ENCODE measurements around the gene DCST2. TPM values are rescaled to one million over a fixed set of nuclear protein-coding genes. Genes with fewer than 3 reads are reported as not detected.
"Not testable (repeated sequence)": the region's sequence is repeated elsewhere in the genome, so short reads cannot be mapped to it uniquely, and the experiment has no call there.

The DCST2 gene
- total RNA-seq, 5 donors from 2014 or later (not counting 1 experiment from before 2014, with no cell fraction given): 1.1 to 2.6 (median 1.6) TPM

DNA sequence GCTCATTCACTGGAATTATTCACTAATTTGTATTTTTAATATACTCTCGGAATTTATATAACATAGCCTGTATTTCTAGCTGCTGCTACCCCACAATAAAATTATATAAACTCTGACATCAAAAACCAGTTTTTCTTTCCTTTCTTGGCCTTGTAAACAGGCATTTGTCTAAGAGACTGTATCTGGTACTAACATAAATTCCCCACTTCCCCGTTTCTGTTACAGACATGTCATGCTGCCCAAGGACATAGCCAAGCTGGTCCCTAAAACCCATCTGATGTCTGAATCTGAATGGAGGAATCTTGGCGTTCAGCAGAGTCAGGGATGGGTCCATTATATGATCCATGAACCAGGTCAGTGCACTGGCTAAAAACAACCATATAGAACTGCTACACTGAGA is 55.8 kb downstream of the DCST2 start:
- WGBS (ENCODE audit: insufficient coverage): no CpG with 5 or more reads among the region's 3 CpGs
- POLR2A ChIA-PET: not testable (repeated sequence)

DNA sequence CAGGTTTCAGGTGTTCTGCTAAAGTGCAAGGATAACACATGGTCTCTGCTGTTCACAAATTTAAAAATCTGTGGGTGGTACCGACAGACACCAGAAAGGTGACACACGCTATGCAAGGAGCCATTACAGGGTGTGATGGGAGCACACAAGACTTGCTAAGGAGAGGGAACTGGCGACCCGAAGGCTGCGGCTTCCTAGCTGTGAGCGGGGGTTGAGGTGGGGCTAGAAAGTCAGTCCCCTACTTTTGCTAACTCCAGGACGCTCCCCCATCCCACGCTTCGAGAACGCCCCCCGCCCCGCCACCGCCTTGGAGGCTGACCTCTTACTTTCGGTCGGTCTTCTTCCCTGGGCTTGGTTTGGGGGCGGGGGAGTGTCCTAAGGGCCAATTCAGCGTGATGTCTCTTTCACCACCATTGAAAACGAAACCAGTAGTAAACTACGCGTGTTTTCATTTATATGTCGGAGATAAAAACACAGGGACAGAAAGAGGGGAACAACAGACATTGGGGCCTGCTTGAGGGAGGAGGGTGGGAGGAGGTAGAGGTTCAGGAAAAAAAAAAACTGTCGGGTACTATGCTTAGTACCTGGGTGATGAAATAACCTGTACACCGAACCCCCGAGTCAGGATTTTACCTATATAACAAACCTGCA is 58.0 kb downstream of the DCST2 start:
- 0% methylated on average over 3 of the region's 24 CpGs for WGBS (ENCODE audit: insufficient coverage)
- ChIA-PET POLR2A (no interaction called here), CTCF (interaction anchor here in 1 of 2 donors (0.6 to 1.7 kb wide), 2 partner anchors 36 to 42 kb away, joined by 4 to 6 read pairs; no protein-coding TSS in a partner anchor)
- H3K9me3 ChIP-seq: no peaks in the 10 kb centered on the region
- H3K4me1 ChIP-seq (ENCODE audit: control insufficient read depth in 1 of 2, extremely low read depth in 1 of 2, insufficient read depth in 2 of 2, low read length in 2 of 2): peaks cover 8 to 43% of the 10 kb centered on the region in 2 experiments
- DNase-seq (peak in 20 of 35 experiments; percentile 19 to 65 (median 34)), ATAC-seq (replicated peaks in 1 of 4) (no peak)
- H3K36me3 ChIP-seq (ENCODE audit: control insufficient read depth in 2 of 2, extremely low read depth in 1 of 2, insufficient read depth in 1 of 2, low read length in 1 of 2): peaks cover 0 to 16% of the 10 kb centered on the region in 2 donors
- no peak overlapping the region for H3K27ac Mint-ChIP-seq
- peak overlapping the region; percentile 90 for H3K27ac ChIP-seq (ENCODE audit: low read length)
- no peaks in the 10 kb centered on the region for H3K27me3 ChIP-seq (replicated peaks in 1 of 2; ENCODE audit: control insufficient read depth in 2 of 2, extremely low read depth in 1 of 2, insufficient read depth in 2 of 2, low read length in 1 of 2)
- peaks cover 13 to 30% (median 16%) of the 10 kb centered on the region in 3 donors for H3K4me1 Mint-ChIP-seq
- peaks cover 5% of the 10 kb centered on the region for H3K36me3 Mint-ChIP-seq
- no peak overlapping the region for H3K4me3 Mint-ChIP-seq
- no peaks in the 10 kb centered on the region for H3K27me3 Mint-ChIP-seq
- H3K9me3 Mint-ChIP-seq: no peaks in the 10 kb centered on the region
- H3K4me3 ChIP-seq (ENCODE audit: control insufficient read depth in 1 of 2, extremely low read depth in 1 of 2, low read length in 1 of 2): peak overlapping the region; percentile 73 to 89

More for the DNA sequence above, 55.8 kb downstream of the DCST2 start:
- ATAC-seq (replicated peaks in 1 of 4); H3K27me3 ChIP-seq (replicated peaks in 1 of 2; ENCODE audit: control insufficient read depth in 2 of 2, extremely low read depth in 1 of 2, insufficient read depth in 2 of 2, low read length in 1 of 2); DNase-seq; H3K9me3 Mint-ChIP-seq; H3K4me3 ChIP-seq (ENCODE audit: control insufficient read depth in 1 of 2, extremely low read depth in 1 of 2, low read length in 1 of 2); H3K27me3 Mint-ChIP-seq; CTCF ChIA-PET; H3K27ac ChIP-seq (ENCODE audit: low read length); H3K36me3 ChIP-seq (ENCODE audit: control insufficient read depth in 2 of 2, extremely low read depth in 1 of 2, insufficient read depth in 1 of 2, low read length in 1 of 2); H3K4me3 Mint-ChIP-seq; H3K36me3 Mint-ChIP-seq; H3K9me3 ChIP-seq: not testable (repeated sequence)
- peaks cover 12 to 31% of the 10 kb centered on the region in 2 experiments for H3K4me1 ChIP-seq (ENCODE audit: control insufficient read depth in 1 of 2, extremely low read depth in 1 of 2, insufficient read depth in 2 of 2, low read length in 2 of 2)
- H3K27ac Mint-ChIP-seq: peak overlapping the region; percentile 64
- peaks cover 0 to 11% (median 3%) of the 10 kb centered on the region in 3 donors for H3K4me1 Mint-ChIP-seq

DNA sequence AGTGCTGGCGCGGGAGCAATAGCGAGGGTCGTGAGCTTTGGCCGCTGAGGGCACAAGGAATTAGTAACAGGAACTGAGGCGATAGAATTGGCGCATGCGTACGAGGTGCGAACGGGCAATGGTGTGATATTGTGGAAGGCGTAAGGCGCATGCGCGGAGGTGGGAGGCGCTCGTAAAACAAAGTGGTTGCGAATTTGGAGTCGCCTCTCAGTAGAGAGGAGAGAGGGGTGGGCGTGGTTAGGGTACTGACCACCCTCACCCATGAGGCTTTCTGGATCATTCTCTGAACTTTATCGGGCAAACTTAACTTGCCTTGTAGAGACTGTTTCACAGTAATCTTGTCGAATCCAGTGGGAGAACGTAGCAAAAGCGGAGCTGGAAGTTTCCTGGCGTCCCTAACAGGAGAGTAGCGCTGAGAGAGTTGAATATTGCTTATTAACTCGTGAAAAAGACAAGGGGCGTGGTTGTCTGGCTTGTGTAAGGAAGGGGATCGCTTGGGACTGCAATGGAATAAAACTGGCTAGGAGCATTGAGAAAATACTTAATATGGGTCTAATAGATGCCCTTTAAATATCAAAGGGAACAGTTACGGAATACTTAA is 58.7 kb downstream of the DCST2 start:
- Mint-ChIP-seq H3K9me3 (no peaks in the 10 kb centered on the region), H3K27ac (no peak overlapping the region), H3K36me3 (peaks cover 5% of the 10 kb centered on the region), H3K27me3 (no peaks in the 10 kb centered on the region), H3K4me1 (peaks cover 13 to 30% (median 16%) of the 10 kb centered on the region in 3 donors), H3K4me3 (no peak overlapping the region)
- ChIA-PET CTCF (interaction anchor here in 1 of 2 donors (0.5 to 2.7 kb wide), 4 partner anchors 37 to 298 kb away, joined by 3 to 13 read pairs (median 4); partner anchors contain the start of gene CLK2), POLR2A (interaction anchor here in 1 of 2 donors (1.1 to 1.6 kb wide), 2 partner anchors 19 to 23 kb away, joined by 5 to 22 read pairs; partner anchors contain the start of gene PBXIP1)
- H3K9me3 ChIP-seq: no peaks in the 10 kb centered on the region
- H3K4me3 ChIP-seq (ENCODE audit: control insufficient read depth in 1 of 2, extremely low read depth in 1 of 2, low read length in 1 of 2): peak overlapping the region; percentile 73 to 89
- peaks cover 8 to 49% of the 10 kb centered on the region in 2 experiments for H3K4me1 ChIP-seq (ENCODE audit: control insufficient read depth in 1 of 2, extremely low read depth in 1 of 2, insufficient read depth in 2 of 2, low read length in 2 of 2)
- DNase-seq (peak in 34 of 35 experiments; percentile 85 to 97 (median 91)), ATAC-seq (replicated peaks in 1 of 4) (peak; percentile 49 to 56 (median 55))
- WGBS (ENCODE audit: insufficient coverage): under 1% methylated on average over 30 of the region's 30 CpGs
- H3K27ac ChIP-seq (ENCODE audit: low read length): peak overlapping the region; percentile 90
- peaks cover 0 to 21% of the 10 kb centered on the region in 2 donors for H3K36me3 ChIP-seq (ENCODE audit: control insufficient read depth in 2 of 2, extremely low read depth in 1 of 2, insufficient read depth in 1 of 2, low read length in 1 of 2)
- H3K27me3 ChIP-seq (replicated peaks in 1 of 2; ENCODE audit: control insufficient read depth in 2 of 2, extremely low read depth in 1 of 2, insufficient read depth in 2 of 2, low read length in 1 of 2): no peaks in the 10 kb centered on the region

DNA sequence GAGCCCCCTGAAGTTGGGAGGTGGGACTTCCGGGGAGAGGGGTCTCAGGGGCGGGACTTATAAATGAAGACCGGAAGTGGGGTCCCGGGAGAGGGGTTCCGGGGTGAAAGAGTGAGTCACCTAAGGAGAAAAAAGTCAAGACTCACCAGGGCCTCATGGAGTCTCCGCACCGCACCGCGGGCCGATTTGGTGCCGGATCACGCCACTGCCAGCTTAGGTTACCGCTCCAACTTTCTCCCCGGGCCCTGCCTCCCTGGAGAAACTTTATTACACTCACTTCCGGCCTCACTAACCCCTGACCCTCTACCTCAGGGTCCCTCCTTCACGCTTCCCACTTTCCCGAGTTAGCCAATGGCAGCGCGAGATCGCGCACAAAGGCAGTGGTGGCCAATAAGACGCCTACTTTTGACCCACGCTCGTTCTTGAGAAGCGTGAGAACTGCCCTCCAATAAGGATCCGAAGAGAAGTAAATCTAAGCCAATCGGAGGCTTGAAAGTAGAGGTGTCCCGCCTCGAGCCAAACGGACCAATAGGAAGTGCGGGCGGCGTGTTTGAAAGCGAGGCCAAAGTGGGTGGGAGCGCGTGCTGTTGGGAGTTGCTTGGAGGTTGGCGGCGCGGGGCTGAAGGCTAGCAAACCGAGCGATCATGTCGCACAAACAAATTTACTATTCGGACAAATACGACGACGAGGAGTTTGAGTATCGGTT is 59.3 kb downstream of the DCST2 start, which contains the start of gene CKS1B:
Gene CKS1B (plus strand): TSS at position 580 of the 706 bp plus-strand sequence. CDS start 65 bp downstream, at position 645.
- Histone ChIP-seq H3K27ac (ENCODE audit: low read length) (peak within 1 kb of the TSS; percentile 90), H3K4me1 (ENCODE audit: control insufficient read depth in 1 of 2, extremely low read depth in 1 of 2, insufficient read depth in 2 of 2, low read length in 2 of 2) (peaks cover 8 to 51% of the 10 kb centered on the region in 2 experiments), H3K27me3 (replicated peaks in 1 of 2; ENCODE audit: control insufficient read depth in 2 of 2, extremely low read depth in 1 of 2, insufficient read depth in 2 of 2, low read length in 1 of 2) (no peaks in the 10 kb centered on the region), H3K9me3 (no peaks in the 10 kb centered on the region), H3K4me3 (ENCODE audit: control insufficient read depth in 1 of 2, extremely low read depth in 1 of 2, low read length in 1 of 2) (peak within 1 kb of the TSS; percentile 73 to 89), H3K36me3 (ENCODE audit: control insufficient read depth in 2 of 2, extremely low read depth in 1 of 2, insufficient read depth in 1 of 2, low read length in 1 of 2) (peaks cover 0 to 25% of the 10 kb centered on the region in 2 donors)
- Mint-ChIP-seq H3K27ac (no peak within 1 kb of the TSS), H3K27me3 (no peaks in the 10 kb centered on the region), H3K36me3 (peaks cover 10% of the 10 kb centered on the region), H3K4me3 (no peak within 1 kb of the TSS), H3K4me1 (peaks cover 17 to 35% (median 18%) of the 10 kb centered on the region in 3 donors), H3K9me3 (no peaks in the 10 kb centered on the region)
- POLR2A ChIA-PET: interaction anchor here (0.5 to 1.6 kb wide), 8 partner anchors 19 to 1102 kb away, joined by 3 to 22 read pairs (median 6); partner anchors contain the start of gene PBXIP1 (in 1 of the 2)
- ATAC-seq (replicated peaks in 1 of 4) (peak; percentile 85 to 90 (median 88)), DNase-seq (peak; percentile 92 to 99 (median 96))
- CTCF ChIA-PET: interaction anchor here in 1 of 2 donors (0.5 to 2.7 kb wide), 7 partner anchors 13 to 299 kb away, joined by 3 to 13 read pairs (median 3); partner anchors contain the start of genes CLK2, PBXIP1 and PYGO2
- WGBS (ENCODE audit: insufficient coverage): under 1% methylated on average over 42 of the region's 47 CpGs

DNA sequence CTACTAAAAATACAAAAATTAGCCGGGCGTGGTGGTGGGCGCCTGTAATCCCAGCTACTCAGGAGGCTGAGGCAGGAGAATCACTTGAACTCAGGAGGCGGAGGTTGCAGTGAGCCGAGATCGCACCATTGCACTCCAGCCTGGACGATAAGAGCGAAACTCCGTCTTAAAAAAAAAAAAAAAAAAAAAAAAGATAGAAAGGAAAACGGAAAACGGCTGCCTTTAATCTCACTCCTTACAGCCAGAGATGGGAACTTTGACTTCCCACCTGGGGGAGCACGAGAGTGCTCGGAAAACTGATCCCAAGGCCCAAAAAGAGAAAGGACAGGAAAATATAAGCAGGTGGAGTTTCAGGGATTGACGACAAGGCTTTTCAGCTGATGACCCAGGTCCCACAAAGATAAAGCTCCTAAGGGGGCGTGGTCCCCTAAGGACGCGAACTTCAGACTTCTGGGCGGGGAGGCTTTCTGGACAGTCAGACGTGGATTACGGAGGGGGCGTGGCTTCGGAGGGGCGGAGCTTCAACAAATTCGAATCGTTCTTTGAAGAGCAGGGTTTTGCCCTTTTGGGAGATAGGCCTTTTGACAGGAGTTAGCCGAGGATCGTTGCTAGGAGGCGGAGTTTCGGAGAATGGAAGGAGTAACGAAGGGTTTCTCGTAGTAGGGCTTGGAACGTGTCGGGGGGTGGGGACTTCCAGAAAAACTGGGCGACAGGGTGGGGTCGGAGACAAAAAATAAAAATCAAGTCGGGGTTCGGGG is 60.1 kb downstream of the DCST2 start:
- H3K27me3 Mint-ChIP-seq: no peaks in the 10 kb centered on the region
- H3K4me3 Mint-ChIP-seq: no peak overlapping the region
- under 1% methylated on average over 22 of the region's 37 CpGs for WGBS (ENCODE audit: insufficient coverage)
- Histone ChIP-seq H3K36me3 (ENCODE audit: control insufficient read depth in 2 of 2, extremely low read depth in 1 of 2, insufficient read depth in 1 of 2, low read length in 1 of 2) (peaks cover under 1 to 32% of the 10 kb centered on the region in 2 donors), H3K27me3 (replicated peaks in 1 of 2; ENCODE audit: control insufficient read depth in 2 of 2, extremely low read depth in 1 of 2, insufficient read depth in 2 of 2, low read length in 1 of 2) (no peaks in the 10 kb centered on the region), H3K4me1 (ENCODE audit: control insufficient read depth in 1 of 2, extremely low read depth in 1 of 2, insufficient read depth in 2 of 2, low read length in 2 of 2) (peaks cover 8 to 56% of the 10 kb centered on the region in 2 experiments), H3K27ac (ENCODE audit: low read length) (peak overlapping the region; percentile 90), H3K4me3 (ENCODE audit: control insufficient read depth in 1 of 2, extremely low read depth in 1 of 2, low read length in 1 of 2) (peak overlapping the region; percentile 73 to 89), H3K9me3 (no peaks in the 10 kb centered on the region)
- POLR2A ChIA-PET: interaction anchor here (0.5 to 1.6 kb wide), 9 partner anchors 13 to 1101 kb away, joined by 3 to 22 read pairs (median 6); partner anchors contain the start of gene PBXIP1 (in 1 of the 2)
- no peak overlapping the region for H3K27ac Mint-ChIP-seq
- CTCF ChIA-PET: interaction anchor here (0.6 to 2.7 kb wide), 8 partner anchors 12 to 354 kb away, joined by 3 to 13 read pairs (median 4); partner anchors contain the start of genes PBXIP1 (in 1 of the 2) and PYGO2 (in 1 of the 2)
- H3K9me3 Mint-ChIP-seq: no peaks in the 10 kb centered on the region
- H3K4me1 Mint-ChIP-seq: peaks cover 21 to 39% (median 24%) of the 10 kb centered on the region in 3 donors
- peak; percentile 72 to 93 (median 84) for DNase-seq
- peak in 3 of 4 experiments; percentile 7 to 12 (median 11) for ATAC-seq (replicated peaks in 1 of 4)
- H3K36me3 Mint-ChIP-seq: peaks cover 11% of the 10 kb centered on the region

Measured in T-cell (primary cell).